UCSD-AML1 (cell line): Measurements from ENCODE around the gene ZNF107.
"Not testable (repeated sequence)": the region's sequence is repeated elsewhere in the genome, so short reads cannot be mapped to it uniquely, and the experiment has no call there.

Source experiments
- DNase-seq: peaks from one replicate; lab custom pipeline; 2025; ENCODE audit not compliant: unreplicated experiment; lab: John Stamatoyannopoulos, UW

ZNF107 gene

GRCh38 chr7:64729089-64729848 lies 63.3 kb downstream of the ZNF107 start:
- DNase-seq = no peak

DNA sequence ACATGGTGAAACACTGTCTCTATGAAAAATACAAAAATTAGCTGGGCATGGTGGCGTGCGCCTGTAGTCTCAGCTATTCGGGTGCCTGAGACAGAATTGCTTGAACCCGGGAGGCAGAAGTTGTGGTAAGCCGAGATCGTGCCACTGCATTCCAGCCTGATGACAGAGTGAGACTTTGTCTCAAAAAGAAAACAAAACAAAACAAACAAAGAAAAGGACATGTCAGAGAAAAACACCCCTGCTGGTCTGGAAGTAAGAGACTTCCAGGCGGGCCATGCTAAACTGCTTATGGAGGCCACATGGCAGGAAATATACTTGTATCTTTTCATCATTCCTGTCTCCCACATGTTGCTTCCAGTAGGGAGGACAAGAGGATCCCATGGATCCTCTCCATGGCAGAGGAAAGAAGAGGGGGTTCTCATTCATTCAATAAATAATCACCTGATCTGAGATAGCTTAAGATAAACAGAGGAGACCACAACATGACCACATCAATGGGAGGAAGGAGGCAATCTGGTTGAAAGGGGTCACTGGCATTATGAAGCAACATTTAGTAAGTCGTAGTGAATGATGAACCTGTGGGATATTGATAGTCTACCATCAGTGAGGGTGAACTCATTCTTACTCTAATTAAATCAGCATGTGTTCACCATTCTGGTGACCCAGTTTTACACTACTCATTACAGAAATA lies 67.8 kb downstream of the ZNF107 start:
- no peak for DNase-seq

- no peak for DNase-seq
Measured at GRCh38 chr7:64736575-64736974, 70.6 kb downstream of the ZNF107 start.

DNA sequence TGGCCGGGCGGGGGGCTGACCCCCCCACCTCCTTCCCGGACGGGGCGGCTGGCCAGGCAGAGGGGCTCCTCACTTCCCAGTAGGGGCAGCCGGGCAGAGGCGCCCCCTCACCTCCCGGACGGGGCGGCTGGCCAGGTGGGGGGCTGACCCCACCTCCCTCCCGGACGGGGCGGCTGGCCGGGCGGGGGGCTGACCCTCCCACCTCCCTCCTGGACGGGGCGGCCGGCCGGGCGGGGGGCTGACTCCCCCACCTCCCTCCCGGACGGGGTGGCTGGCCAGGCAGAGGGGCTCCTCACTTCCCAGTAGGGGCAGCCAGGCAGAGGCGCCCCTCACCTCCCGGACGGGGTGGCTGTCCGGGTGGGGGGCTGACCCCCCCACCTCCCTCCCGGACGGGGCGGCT lies 72.5 kb downstream of the ZNF107 start:
- DNase-seq = not testable (repeated sequence)

DNA sequence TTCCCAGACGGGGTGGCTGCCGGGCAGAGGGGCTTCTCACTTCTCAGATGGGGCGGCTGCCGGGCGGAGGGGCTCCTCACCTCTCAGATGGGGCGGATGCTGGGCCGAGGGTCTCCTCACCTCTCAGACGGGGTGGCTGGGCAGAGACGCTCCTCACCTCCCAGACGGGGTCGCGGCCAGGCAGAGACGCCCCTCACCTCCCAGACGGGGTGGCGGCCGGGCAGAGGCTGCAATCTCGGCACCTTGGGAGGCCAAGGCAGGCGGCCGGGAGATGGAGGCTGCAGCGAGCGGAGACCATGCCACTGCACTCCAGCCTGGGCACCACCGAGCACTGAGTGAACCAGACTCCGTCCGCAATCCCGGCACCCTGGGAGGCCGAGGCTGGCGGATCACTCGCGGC lies 73.0 kb downstream of the ZNF107 start:
- DNase-seq = not testable (repeated sequence)

GRCh38 chr7:64744680-64745079 lies 78.7 kb downstream of the ZNF107 start:
- DNase-seq = no peak

- no peak for DNase-seq
Measured at GRCh38 chr7:64747802-64748201, 81.9 kb downstream of the ZNF107 start.

DNA sequence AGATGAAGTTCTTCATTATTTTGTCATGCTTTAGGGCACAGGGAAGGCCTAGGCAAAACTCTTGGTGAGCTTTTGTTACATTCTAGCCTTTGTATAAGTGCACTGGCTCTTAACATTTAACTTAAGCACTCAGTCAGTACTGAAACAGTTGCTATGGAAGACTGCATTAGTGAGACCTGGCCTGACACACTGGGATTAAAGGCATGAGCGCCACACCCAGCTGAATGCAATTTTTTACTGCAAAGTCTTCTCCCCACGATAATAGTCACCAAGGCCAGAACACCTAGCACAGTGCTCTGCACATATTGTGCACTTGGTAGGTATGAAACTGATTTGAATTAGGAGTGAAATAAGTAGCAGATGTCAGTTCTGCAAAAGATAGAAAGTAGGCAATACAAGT lies 87.1 kb downstream of the ZNF107 start:
- DNase-seq = no peak

DNA sequence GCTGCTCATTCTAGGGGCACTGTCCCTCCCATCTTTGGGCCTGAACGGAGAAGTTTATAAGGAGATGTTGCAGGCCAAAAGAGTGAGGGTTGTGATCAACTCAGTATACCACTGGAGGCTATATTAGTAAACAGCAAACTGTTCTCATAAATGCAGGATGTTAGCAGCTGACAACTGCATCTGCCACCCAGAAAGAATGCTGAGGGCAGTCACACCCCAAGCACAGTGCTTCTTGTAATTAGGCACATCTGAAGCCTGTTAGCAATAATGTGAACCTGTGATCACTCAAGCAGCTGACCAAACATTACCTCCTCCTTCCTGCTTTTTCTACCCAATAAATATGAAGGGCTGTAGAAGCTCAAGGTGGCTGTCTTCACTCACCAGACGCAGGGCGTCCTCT lies 89.9 kb downstream of the ZNF107 start:
- DNase-seq = no peak

GRCh38 chr7:64758151-64758550 lies 92.2 kb downstream of the ZNF107 start:
- no peak for DNase-seq
